ENCODE results near the gene FOXD1.

Gene FOXD1

DNA sequence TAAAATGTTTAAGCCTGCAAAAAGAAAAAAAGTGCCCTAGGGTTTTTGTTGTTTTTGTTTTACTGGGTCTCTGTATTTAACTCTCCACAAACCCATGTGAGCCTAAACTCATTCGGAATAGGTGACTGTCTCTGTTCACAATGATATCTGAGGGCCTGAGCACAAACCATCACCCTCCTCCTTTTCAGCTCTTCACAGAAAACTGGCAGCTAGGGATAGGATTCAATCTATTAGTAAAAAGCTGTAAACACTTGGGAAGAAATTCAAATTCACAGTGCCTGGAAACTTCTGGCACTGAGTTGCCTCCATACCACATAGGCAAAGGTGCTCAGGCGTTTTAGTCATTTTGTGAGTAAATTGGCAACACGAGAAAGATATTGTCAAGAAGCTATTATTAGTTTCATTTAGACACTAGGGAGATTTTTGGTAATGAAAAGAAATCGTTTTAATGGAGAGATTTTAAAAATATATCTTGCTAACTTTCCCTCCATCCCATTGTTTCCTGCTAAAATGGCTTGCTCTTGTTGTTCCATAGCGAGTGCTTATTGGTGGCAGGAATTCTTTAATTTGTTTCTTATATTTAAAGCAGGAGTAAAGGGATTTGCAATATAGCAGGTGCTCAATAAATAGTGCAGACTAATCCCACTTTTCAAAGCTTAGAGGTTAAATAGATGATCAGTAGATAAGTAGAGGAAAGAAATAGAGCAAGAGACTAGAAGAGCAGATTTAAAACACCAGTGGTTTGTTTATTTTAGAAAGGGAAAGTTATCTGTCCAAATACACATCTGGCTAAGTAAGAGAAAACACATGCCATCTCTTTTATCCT is 9.7 kb downstream of the FOXD1 start:
- DNase-seq: no peak

DNA sequence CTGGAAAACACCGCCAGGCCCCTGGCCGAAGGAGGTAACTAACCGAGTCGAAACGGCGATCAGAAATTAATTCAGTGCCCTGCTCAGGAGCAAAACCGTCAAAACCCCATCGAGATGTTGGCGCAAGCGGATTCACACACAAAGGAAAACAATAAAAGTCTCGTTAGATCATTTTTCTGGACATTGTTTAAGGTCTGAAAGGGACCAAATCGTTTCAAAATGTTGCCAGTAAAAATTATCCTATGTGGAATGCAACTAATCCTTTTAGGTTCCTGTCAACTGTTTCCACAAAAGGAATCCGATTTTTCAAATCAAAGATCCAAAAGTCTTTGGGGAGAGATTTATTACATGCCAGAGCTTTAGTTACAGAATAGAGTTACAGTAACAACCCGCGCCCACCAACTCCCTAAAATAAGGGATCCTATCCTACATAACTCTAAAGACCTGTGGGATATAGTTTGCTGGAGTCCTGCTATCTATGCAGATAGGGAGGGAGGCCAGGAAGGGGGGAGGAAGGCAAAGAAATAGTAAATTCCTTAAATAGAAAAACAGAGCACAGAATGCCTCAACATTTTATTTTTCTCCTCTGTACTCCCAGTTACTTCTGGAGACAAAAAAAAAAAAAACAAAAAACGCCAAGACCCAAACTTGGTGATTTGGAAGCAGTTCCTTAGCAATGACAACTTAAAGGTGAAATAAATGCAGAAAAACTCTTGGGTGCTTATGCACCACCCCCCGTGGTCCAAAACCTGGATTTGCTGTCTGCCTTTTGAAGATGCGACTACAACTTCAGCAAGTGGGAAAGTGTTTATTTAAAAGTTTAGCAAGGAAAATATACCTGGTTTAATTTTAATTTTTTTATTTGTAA is 10.6 kb downstream of the FOXD1 start:
- no peak for DNase-seq

DNA sequence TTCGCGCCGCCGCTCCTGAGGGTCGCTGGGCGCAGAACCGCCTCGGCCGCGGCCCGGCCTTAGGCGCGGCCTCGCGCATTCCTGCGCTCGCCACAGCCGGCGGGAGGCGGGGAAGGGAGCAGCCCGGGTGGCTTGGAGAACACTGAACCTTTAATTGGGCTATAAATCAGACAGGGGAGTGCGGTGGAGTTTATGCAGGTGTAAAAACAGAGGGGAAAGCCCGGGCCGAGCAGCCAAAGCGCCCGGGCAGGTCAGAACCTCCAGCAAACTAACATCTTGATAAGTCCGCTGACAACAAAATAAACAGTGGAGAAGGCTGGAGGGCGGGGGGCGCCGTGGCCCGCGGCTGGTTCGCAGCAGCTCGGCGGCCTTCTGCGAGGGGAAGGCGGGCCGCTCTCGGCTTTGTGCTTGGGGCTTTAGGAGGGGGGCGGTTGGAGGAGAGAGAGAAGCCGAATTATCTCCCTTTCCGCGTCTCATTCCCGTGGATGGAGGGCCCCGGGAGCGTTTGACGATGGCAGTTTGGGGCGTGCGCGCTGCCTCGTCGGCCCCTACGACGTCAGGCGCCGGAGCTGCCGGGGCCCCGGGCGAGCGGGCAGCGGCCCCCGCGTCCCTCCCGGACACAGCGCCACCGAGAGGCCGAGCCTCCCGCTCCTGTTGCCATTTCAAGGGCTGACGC is 11.3 kb downstream of the FOXD1 start:
- no peak for DNase-seq

DNA sequence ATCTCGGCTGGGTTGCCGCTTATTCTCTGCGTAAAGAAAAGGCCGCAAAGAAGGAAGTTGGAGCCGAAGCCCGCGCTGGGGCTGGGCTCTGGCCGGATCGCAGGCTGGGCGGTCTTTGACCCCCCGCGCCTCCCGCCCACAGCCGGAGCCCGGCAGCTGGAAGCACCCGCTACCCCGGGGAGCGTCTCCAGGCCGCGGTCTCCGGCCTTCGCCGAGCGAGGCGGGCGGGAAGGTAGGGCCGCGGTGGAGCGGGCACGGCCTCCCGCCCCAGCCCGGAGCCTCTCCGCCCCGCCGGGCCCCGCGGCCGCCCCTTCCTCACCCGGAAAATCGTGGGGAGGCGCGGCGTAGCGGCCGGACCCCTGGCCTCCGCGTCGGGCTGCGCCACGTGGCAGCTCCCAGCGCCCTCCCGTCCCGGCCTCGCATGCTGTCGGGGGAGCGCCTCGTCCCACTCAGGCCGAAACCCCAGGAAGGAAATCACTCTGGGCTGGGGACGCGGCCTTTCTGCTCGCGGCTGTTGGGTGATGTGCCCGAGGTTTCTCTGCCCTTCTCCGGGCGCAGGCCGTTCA is 12.0 kb downstream of the FOXD1 start:
- no peak for DNase-seq

DNA sequence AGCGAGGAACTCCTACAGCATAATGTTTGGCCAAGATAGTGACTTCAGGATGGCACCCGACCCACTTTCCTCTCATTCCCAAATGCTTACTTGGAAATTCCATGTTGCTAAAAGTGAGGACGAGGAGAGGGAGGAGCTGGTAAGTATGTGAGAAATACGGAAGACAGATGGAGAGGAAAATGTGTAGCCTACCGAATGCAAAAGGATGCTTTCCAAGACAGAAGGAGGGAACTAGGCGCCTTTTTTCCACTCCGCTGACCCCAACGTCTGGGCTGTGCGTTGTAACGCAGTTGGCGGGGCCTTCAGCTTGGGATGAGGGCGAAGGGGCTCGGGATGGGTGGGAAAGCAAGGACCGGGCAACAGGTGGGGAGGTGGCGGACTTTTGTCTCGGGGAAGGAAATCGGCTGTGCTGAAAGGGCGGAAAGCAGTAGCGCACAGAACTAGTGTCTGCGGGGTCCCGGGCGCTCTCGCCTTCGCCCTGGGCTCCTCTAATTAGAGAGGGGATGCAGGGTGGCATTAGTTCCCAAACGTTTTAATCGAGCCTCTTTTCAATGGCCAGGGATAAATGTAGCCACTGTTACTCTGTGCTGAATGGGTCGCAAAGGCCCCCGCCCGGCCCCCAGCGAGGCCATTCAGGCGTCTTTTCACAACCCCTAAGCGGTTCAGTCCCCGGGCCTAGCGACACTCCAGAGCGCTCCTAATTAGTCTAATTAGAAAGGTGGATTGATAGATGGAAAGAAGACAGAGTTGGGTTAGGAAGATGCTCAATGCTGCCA is 12.6 kb downstream of the FOXD1 start:
- DNase-seq: no peak

DNA sequence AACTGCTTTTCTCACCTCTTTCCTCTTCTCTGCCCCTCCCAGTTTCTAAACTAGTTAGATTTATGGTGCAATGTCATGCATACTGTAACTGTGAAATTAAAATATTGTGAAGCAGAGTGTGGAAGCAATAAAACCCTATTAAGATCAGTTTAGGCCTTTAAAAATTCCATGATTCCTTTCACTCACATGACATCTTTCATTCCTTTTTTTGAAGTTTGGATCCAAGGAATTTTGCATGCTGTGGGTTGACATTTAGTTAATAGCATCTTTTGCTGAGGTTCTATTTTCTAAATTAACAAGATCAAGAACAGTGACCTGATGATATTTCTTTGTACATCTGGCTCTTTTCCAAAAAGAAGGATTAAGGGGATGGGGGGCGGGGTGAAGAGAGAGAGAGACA is 13.7 kb downstream of the FOXD1 start:
- no peak for DNase-seq

DNA sequence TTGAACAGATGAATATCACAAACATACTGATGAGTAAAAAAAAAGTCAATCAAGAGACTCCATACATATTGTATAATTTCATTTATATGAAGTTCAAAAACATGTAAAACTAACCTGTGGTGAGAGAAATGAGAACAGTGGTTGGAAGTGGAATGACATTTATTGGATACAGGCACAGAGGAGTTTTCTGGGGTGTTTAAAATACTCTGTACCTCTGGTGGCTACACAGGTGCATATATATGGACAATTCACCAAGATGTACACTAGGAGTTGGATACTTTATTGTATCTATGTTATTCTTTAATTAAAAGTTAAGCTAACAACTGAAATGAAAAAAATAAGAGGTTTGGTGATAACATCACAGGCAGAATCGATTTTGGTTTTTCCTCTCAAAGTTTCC is 14.1 kb downstream of the FOXD1 start:
- no peak for DNase-seq

DNA sequence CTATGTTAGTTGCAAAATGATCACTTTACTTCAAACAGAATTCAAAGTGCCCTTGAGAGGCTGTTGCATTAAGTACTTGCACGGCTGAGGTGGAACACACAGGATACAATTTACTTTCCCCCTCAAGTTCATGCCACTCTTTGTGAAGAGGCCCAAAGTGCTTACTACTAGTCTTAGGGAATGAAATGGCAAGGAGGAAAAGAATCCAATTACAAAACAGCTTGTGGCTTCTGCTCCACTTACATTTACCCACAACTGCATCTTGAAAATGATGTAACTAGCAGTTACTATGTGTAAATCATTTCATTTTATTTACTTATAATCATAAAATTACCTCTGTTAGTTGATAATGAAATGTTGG is 14.6 kb downstream of the FOXD1 start:
- no peak for DNase-seq

DNA sequence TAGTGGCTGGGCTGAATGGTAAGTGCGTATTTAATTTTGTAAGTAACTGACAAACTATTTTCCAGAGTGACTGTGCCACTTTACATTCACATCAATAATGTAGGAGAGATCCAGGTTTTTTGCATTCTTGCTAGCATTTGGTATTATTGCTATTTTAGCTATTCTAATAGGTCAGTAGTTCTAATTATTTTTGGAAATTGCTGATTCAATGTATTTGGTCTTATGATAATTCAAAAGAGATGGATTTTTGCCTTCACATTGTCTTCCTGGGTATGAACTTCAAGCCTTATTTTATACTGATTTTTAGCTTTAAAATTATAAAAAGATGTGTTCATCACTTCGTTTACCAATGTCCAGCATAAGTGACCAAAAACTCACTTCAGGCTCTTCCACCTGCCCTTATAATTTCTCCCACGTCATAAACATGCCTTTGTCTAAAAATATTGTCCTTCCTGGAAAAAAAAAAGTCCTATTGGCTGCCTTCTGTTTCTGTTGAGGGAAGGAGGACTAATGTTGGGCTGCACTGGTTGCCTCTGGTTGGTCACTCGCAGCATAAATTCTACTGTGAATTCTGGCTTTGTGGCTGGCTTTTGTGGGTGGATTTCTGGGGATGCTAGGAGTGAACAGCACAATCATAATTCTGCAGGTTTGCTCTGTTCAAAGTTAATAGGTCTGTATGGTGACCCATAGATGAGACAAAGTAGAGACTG is 15.2 kb downstream of the FOXD1 start:
- DNase-seq: no peak

DNA sequence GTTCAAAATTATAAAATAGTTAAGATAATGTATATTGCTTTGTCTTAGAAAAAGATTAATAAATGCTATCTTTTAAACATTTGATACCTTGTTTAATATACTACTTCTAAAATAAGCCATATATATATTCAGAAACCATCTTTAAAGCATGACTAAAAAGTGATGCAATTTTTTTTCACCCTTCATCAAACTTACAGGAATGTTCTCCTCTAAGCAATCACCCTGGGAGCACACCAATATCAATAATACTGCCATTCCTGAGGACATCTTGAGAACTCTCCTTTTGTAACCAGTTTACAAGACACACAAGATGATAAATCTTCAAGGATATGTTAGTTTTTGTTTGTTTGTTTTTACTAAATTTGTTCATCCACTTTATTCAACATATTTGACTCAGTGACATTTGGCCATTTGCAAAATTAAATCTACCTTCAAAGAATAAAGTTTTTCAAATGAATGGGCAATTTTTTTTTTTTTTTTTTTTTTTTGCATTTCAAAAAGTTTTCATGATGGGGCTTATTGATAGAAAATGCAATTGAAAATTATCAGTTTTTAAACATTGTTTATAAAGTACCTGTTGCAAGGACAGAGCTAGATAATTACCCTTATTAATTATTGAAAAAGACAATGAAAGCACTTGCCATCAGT is 17.2 kb downstream of the FOXD1 start:
- no peak for DNase-seq

DNA sequence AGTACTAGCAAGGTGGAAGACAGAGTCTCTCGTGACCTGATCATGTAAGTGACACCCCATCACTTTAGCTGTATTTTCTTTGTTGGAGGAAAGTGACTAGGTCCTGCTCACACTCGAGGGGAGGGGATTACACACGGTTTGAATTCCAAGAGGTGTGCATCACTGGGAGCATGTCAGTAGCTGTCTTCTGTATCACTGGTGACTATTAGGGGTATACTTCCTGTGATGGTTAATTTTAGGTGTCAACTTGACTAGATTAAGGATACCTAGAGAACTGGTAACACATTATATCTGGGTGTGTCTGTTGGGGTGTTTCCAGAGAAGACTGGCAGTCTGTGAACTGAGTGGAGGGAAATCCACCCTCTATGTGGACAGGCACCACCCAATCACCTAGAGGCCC is 22.5 kb downstream of the FOXD1 start:
- no peak for DNase-seq

DNA sequence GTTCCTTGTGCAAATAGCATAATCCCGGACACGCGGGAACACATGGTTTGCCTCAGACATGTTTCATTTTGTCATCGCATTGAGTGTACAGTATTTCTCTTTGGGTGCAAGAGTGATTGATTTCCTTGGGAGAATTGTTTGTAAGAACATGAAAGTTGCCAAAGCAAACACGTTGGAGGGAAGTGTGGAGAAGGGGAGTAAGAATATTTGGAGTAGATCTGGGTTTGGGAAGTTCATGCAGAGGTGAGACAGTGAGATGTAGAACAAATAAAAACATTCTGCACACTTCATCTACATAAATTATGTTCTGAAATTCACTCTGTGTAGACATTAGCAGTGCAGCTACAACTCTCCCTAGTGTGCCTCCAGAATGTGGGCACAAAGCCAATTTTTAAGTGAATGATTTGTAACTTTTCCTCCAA is 24.0 kb downstream of the FOXD1 start:
- no peak for DNase-seq

DNA sequence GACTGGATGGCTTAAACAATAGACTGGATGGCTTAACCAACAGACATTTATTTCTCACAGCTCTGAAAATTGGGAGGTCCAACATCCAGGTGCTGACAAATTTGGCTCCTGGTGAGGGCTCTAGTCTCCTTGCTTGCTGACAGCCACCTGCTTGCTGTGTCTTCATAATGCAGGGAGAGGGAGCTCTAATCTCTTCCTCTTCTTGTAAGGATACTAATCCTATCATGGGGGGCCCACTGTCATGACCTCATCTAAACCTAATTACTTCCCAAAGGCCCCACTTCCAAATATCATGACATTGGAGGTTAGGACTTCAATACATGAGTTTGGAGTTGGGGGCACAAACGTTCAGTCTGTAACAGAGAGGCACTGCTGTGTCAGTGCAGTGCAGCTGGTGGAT is 26.4 kb downstream of the FOXD1 start:
- DNase-seq: no peak

DNA sequence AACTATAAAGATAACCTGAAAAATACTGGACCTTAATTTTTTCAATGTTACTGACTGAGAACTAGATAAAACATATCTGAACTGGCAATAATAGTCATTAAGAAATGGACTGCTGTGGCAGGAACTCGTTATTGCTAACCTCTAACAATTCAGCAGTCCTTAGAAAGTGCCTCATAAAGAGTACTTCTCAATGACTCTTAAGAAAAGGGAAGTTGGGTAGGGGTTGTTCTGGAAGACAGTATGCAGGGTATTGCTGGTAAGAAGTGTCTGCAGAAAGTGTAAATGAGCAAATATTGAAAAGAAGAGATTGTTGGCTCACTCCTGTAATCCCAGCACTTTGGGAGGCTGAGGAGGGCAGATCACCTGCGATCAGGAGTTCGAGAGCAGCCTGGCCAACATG is 27.9 kb downstream of the FOXD1 start:
- DNase-seq: no peak

DNA sequence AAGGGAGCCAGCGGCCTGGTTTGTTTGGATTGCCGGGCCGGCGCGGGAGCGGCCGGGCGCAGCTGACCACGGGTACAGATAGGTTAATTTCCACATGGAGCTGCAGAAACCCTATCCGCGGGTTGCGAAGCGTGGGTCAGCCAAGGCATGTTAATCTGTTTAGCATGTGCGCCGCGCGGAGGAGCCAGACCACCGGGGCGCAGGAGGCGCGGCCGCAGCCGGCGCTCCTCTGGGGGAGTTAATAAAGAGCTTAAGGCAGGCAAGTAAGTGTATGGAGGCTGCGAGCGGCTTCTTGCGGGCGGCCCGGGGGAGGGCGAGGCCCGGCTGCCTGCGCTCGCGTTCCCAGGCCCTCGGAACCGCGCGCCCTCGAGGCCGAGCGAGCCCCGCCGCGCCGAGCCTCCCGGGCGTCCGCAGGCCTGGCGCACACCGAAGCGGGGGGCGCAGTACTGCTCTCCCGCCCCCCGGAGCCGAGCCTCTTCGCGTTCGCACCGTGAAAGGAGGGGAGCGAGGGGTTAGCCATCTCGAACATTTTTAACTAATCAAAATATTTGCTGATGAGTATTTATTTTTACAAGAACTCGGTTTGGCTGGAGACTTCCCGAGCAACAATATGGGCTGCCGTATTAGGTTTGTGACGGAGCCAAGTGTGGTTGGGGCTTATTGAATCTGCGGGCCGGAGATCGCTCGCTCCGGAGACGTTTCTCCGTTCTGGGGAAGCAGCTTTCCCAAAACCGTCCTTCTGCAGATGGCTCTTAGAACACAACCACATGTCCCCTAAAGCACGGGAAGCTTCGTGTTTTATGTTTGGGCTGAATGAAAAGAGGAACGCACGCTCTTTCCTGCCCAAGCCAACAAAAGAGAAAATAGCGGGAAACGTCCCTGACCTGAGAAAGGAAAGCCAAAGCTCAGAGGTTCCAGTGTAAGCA is 28.8 kb downstream of the FOXD1 start:
- no peak for DNase-seq

DNA sequence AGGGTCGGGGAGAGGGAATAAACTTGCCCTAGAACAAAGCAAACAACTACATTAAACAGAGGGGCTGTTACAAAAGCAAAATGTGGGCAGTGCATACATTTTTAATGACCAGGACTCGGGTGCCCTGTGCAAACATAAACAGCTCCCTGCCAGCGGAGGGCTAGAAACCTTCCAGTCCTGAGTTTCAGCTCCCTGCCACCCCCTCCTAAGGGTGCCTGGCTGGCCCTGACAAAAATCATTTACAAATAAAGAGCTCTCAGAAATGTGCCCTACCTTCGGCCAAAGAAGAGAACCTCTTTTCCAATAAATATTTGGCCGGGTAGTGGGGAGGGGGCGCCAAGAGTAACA is 29.5 kb downstream of the FOXD1 start:
- no peak for DNase-seq

DNA sequence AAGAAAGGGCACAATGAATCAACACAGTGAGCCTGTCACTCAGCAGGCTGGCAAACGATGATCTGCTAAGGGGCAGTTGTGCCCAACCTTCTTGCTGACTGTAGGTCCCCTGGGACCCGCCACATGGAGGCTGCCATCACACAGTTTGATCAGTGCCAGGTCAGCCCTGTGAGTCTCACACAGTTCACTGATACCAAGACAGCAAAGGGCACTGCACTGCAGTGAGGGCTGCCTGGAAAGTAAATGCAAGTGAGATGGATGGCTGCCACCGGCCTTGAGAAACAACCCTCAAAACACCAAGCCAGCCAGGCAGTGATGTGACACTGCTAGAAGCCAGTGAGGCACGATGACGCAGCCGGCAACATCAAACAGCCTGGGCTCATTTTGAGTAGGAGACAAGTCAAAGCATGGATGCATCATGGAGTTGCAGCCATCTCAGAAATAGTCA is 30.3 kb downstream of the FOXD1 start:
- DNase-seq: no peak

DNA sequence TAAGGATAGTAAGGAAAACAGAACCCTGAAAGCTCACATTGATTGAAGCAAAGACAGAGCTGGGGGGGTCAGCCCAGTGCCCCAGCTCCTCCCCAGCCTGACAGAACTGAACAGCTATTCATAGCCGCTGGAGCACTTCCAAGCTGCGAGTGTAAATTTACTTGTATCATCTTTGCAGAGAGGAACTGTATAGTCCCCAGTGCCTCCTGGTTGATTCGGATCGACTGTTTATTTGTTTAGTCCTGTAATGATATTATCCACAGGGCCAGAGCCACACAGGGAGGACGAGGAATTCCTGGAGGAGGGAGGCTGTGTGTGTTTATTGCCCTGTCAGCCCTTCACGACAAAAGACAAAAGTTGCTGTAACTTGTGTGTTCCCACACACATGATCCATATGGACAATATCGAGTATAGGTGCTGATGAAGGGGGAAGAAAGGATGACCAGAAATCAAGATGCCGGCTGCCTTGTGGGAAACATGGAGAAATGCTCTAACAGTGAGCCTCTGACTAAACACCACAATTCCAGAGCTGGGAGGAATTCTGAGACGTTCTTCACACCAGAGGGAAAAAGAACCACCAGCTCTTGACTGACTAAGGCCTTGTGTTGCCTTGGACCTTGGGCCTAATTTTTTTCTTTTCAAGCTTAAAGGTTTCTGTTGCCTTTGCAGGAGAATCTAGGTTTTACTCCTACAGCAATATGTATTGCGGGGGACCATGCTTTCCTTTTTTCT is 31.1 kb downstream of the FOXD1 start:
- no peak for DNase-seq

DNA sequence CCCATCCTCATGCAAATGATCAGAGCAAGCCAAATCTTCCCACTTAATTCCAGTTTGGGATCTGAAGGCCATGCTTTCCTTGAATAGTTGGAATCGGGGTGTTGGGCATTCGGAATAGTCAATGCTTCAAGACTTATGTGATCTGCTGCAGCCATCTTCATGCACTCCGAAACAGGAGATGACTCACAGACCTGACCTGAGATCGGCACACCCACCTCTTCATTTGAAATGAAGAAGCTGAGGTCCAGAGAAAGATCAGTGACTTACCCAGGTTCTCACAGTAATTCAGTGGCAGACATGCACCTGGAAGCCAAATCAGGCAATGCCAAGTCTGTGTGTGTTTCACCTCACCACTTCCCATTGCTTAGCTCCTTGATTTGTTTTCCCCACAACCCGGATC is 33.0 kb downstream of the FOXD1 start:
- no peak for DNase-seq

DNA sequence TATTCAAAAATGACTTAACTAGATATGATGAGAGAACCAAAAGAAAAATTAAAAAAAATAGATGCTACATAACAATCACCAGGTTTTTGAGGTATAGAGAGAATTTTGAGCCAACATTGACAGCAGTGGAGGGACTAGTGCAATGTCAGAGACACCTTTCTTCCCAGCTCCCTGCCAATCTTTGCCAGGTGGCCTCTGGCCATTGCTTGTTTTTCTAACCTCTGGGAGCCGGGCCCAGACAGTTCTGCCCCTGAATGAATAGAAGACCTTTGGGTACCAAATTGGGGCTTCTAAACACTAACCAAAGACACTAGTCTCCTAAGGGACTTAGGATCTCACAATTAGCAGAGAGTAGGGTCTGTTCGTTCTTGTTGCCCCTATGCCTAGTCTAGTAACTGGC is 33.4 kb downstream of the FOXD1 start:
- no peak for DNase-seq

Measured in SIG-M5 (cell line).